Measurements from ENCODE around the gene MRC1. TPM values are rescaled to one million over a fixed set of nuclear protein-coding genes. Genes with fewer than 3 reads are reported as not detected.

Gene MRC1
- total and polyA plus RNA-seq, 2 of the 8 experiments (the other 6 are each of a cell fraction or from before 2014, with no cell fraction given), result 0.03 to 0.06 TPM

DNA sequence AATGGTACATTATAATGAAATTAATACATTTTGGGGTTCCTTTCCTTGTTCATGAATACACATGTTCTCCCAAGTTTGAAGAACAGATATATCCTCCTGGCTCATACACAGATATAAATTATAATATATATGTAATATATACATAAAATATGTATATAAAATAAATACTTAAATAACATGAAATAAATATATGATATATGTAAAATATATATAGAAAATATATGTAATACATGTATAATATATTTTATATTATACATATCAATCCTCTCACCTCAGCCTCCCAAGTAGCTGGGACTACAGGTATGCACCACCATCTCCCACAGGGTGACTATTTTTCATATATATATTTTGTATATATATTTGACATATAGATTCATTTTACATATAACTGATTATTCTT lies 68.0 kb downstream of the MRC1 start:
- H3K9me3 ChIP-seq (ENCODE audit: insufficient read depth in 2 of 2, low read depth in 1 of 2, low read length in 1 of 2), result no peaks in the 10 kb centered on the region
- H3K4ac ChIP-seq (replicated peaks; ENCODE audit: insufficient read length, low read depth, low read length), result no peak overlapping the region
- H4K20me1 ChIP-seq (replicated peaks in 1 of 2; ENCODE audit: control insufficient read depth in 1 of 2, insufficient read depth in 2 of 2, low read length in 2 of 2), result no peaks in the 10 kb centered on the region
- H4K91ac ChIP-seq (replicated peaks; ENCODE audit: insufficient read length, low read length), result no peak overlapping the region
- no peaks in the 10 kb centered on the region for H3K36me3 ChIP-seq (ENCODE audit: control insufficient read depth in 2 of 4, insufficient read depth in 4 of 4, low read length in 3 of 4)
- no peaks in the 10 kb centered on the region for H3K23me2 ChIP-seq (ENCODE audit: low read depth, low read length)
- no peak overlapping the region for H2AK5ac ChIP-seq (ENCODE audit: low read depth, low read length)
- CTCF ChIA-PET (ENCODE audit: partially characterized antibody), result no interaction called here
- H3K56ac ChIP-seq (replicated peaks; ENCODE audit: insufficient read length, low read depth, low read length), result no peak overlapping the region
- no peaks in the 10 kb centered on the region for H3K79me1 ChIP-seq (ENCODE audit: low read depth, low read length)
- no peak overlapping the region for H3K4me3 ChIP-seq (ENCODE audit: extremely low read depth in 1 of 4, insufficient read depth in 2 of 4, low read depth in 3 of 4, low read length in 4 of 4)
- no peak overlapping the region for H2BK120ac ChIP-seq (replicated peaks; ENCODE audit: low read depth, low read length)
- no peak overlapping the region for H3K23ac ChIP-seq (ENCODE audit: insufficient read length)
- H3K4me2 ChIP-seq (ENCODE audit: insufficient read depth in 1 of 2, low read depth in 2 of 2, low read length in 2 of 2), result no peak overlapping the region
- H3K79me2 ChIP-seq (ENCODE audit: control insufficient read depth in 1 of 2, insufficient read depth in 2 of 2, low read length in 2 of 2), result no peaks in the 10 kb centered on the region
- H2BK12ac ChIP-seq (ENCODE audit: low read depth, low read length), result no peak overlapping the region
- no peak overlapping the region for H3K9ac ChIP-seq (replicated peaks in 1 of 4; ENCODE audit: extremely low read depth in 1 of 4, low read depth in 3 of 4, low read length in 3 of 4)
- no peak overlapping the region for H3K14ac ChIP-seq (ENCODE audit: insufficient read length)
- H3K27ac ChIP-seq (ENCODE audit: low read depth, low read length), result no peak overlapping the region
- no peak overlapping the region for H2AFZ ChIP-seq (ENCODE audit: low read length)
- H2BK5ac ChIP-seq (ENCODE audit: low read depth, low read length), result no peak overlapping the region
- no peak overlapping the region for H4K5ac ChIP-seq (ENCODE audit: insufficient read length, low read depth, low read length)
- no peak overlapping the region for H4K8ac ChIP-seq (ENCODE audit: extremely low read depth, insufficient read depth, low read length)
- no peak for DNase-seq (ENCODE audit: low read depth in 1 of 2, low spot score in 2 of 2)
- H2BK20ac ChIP-seq (ENCODE audit: low read length), result no peak overlapping the region
- H2BK15ac ChIP-seq (ENCODE audit: low read length), result no peak overlapping the region
- FAIRE-seq, result no peak
- peaks cover 0 to 5% (median 0%) of the 10 kb centered on the region in 4 experiments; a peak in 1 of 7 replicates for H3K4me1 ChIP-seq (replicated peaks in 1 of 4; ENCODE audit: control insufficient read depth in 3 of 4, insufficient read depth in 4 of 4, low read length in 3 of 4)
- H3K27me3 ChIP-seq (replicated peaks in 1 of 4; ENCODE audit: control insufficient read depth in 3 of 4, extremely low read depth in 1 of 4, insufficient read depth in 3 of 4, low read length in 3 of 4), result no peaks in the 10 kb centered on the region
- POLR2A ChIA-PET (ENCODE audit: partially characterized antibody), result no interaction called here
- H3K18ac ChIP-seq (ENCODE audit: extremely low read depth, low read length), result no peak overlapping the region
- no peak for TF ChIP-seq GTF2F1 (IDR thresholded peaks at IDR 0.05; ENCODE audit: borderline replicate concordance, low read depth, low read length)
- TF ChIP-seq NANOG (IDR thresholded peaks at IDR 0.05; ENCODE audit: insufficient read depth, low read depth, low read length, poor library complexity, severe bottlenecking), result no peak
- TF ChIP-seq, protein P1, sequence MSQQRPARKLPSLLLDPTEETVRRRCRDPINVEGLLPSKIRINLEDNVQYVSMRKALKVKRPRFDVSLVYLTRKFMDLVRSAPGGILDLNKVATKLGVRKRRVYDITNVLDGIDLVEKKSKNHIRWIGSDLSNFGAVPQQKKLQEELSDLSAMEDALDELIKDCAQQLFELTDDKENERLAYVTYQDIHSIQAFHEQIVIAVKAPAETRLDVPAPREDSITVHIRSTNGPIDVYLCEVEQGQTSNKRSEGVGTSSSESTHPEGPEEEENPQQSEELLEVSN (IDR thresholded peaks at IDR 0.05), result no peak
- no peak for TF ChIP-seq SUZ12 (IDR thresholded peaks at IDR 0.05; ENCODE audit: low read length)
- TF ChIP-seq YY1 (IDR thresholded peaks at IDR 0.05; ENCODE audit: low read depth, low read length), result no peak
- no peak for TF ChIP-seq TAF7 (optimal IDR thresholded peaks at IDR 0.05; ENCODE audit: borderline replicate concordance, low read depth, low read length)
- no peak for TF ChIP-seq EZH2 (IDR thresholded peaks at IDR 0.05; ENCODE audit: low read depth, low read length, severe bottlenecking)
- no peak for TF ChIP-seq CREB1 (IDR thresholded peaks at IDR 0.05)
- TF ChIP-seq RAD21 (IDR thresholded peaks at IDR 0.05 in 1 of 2, conservative IDR thresholded peaks at IDR 0.05 in 1 of 2; ENCODE audit: low read depth in 2 of 2, low read length in 2 of 2), result no peak
- TF ChIP-seq SP4 (IDR thresholded peaks at IDR 0.05; ENCODE audit: low read length), result no peak
- TF ChIP-seq FOSL1 (IDR thresholded peaks at IDR 0.05; ENCODE audit: insufficient read depth, low read depth, low read length), result no peak
- no peak for TF ChIP-seq TCF12 (IDR thresholded peaks at IDR 0.05; ENCODE audit: low read depth, low read length)
- TF ChIP-seq PHF8 (conservative IDR thresholded peaks at IDR 0.05; ENCODE audit: low read depth, low read length), result no peak
- no peak for TF ChIP-seq JUN (IDR thresholded peaks at IDR 0.05; ENCODE audit: low read depth, low read length)
